Mesendoderm (in vitro differentiated cells): ENCODE measurements around the gene FBXL22.

Experiments
- DNase-seq: peaks from one replicate; pipeline ENCODE4 v3.0.0; 2013
- H2AK5ac ChIP-seq: 2 replicates; pipeline ENCODE4 v1.6.1; 2013; ENCODE audit warnings: low read length, inconsistent platforms
- H2BK120ac ChIP-seq: 2 replicates; pipeline ENCODE4 v1.6.1; 2013; ENCODE audit warnings: low read depth, mild to moderate bottlenecking, low read length, moderate library complexity, mixed read lengths
- H2BK15ac ChIP-seq: replicated peaks from 2 replicates; pipeline ENCODE4 v1.6.1; 2013; ENCODE audit warnings: low read depth, mild to moderate bottlenecking, moderate library complexity
- H2BK5ac ChIP-seq: 2 replicates; pipeline ENCODE4 v1.6.1; 2013; ENCODE audit warnings: low read length, inconsistent platforms
- H3K18ac ChIP-seq: 2 replicates; pipeline ENCODE4 v1.6.1; 2013; ENCODE audit warnings: mild to moderate bottlenecking, low read length, mixed read lengths
- H3K23ac ChIP-seq: one replicate; pipeline ENCODE4 v1.6.1; 2013; ENCODE audit warnings: low read length
- H3K27ac ChIP-seq: 2 replicates; pipeline ENCODE4 v1.5.1; 2013; ENCODE audit warnings: low read depth, mild to moderate bottlenecking, inconsistent platforms, low read length, moderate library complexity
- H3K27me3 ChIP-seq: 2 replicates; pipeline ENCODE4 v1.6.1; 2013; ENCODE audit warnings: low read length, control low read depth, mild to moderate bottlenecking, inconsistent platforms; ENCODE audit not compliant: insufficient read depth, poor library complexity
- H3K36me3 ChIP-seq: 2 replicates; pipeline ENCODE4 v1.6.1; 2013; ENCODE audit warnings: low read length, inconsistent platforms; ENCODE audit not compliant: control insufficient read depth, insufficient read depth
- H3K4ac ChIP-seq: one replicate; pipeline ENCODE4 v1.6.1; 2013; ENCODE audit warnings: low read depth, mild to moderate bottlenecking, low read length, moderate library complexity
- H3K4me1 ChIP-seq: 2 replicates; pipeline ENCODE4 v1.6.1; 2013; ENCODE audit warnings: low read depth, low read length, inconsistent platforms; ENCODE audit not compliant: control insufficient read depth
- H3K4me2 ChIP-seq: 2 replicates; pipeline ENCODE4 v1.6.1; 2013; ENCODE audit warnings: low read length
- H3K4me3 ChIP-seq: 2 replicates; pipeline ENCODE4 v1.5.1; 2013; ENCODE audit warnings: mild to moderate bottlenecking, low read length
- H3K56ac ChIP-seq: one replicate; pipeline ENCODE4 v1.6.1; 2013; ENCODE audit warnings: low read length
- H3K79me1 ChIP-seq: 2 replicates; pipeline ENCODE4 v1.6.1; 2013; ENCODE audit warnings: low read length, inconsistent platforms
- H3K79me2 ChIP-seq: 2 replicates; pipeline ENCODE4 v1.6.1; 2013; ENCODE audit warnings: mild to moderate bottlenecking, low read length; ENCODE audit not compliant: control insufficient read depth, insufficient read depth
- H3K9ac ChIP-seq: 2 replicates; pipeline ENCODE4 v1.6.1; 2013; ENCODE audit warnings: low read length, inconsistent platforms
- H4K5ac ChIP-seq: one replicate; pipeline ENCODE4 v1.6.1; 2013; ENCODE audit warnings: low read length
- H4K8ac ChIP-seq: one replicate; pipeline ENCODE4 v1.6.1; 2013; ENCODE audit warnings: low read depth, mild to moderate bottlenecking, control low read depth, low read length, moderate library complexity
- WGBS: extraction: QIAGEN DNeasy Blood & Tissue Kit; methylation state at CpG from one replicate; pipeline ENCODE4 v1.1.7; 2013; ENCODE audit warnings: low lambda C conversion rate, missing lambda C conversion rate; ENCODE audit not compliant: insufficient coverage; ENCODE audit errors: extremely low coverage; 5-methylcytosine and 5-hydroxymethylcytosine counted together

The FBXL22 gene

GRCh38 chr15:63582718-63583426 lies 14.3 kb upstream of the FBXL22 start:
- no peaks in the 10 kb centered on the region for H3K79me1 ChIP-seq
- no peak overlapping the region for H3K56ac ChIP-seq
- H2AK5ac ChIP-seq: no peak overlapping the region
- no peaks in the 10 kb centered on the region for H3K36me3 ChIP-seq
- no peak overlapping the region for H3K4me3 ChIP-seq
- H3K79me2 ChIP-seq: no peaks in the 10 kb centered on the region
- no peak overlapping the region for H3K4ac ChIP-seq
- H3K18ac ChIP-seq: no peak overlapping the region
- H4K5ac ChIP-seq: no peak overlapping the region
- H4K8ac ChIP-seq: no peak overlapping the region
- no peaks in the 10 kb centered on the region for H3K4me1 ChIP-seq
- no peak overlapping the region for H3K9ac ChIP-seq
- H3K4me2 ChIP-seq: no peak overlapping the region
- H2BK120ac ChIP-seq: no peak overlapping the region
- H2BK15ac ChIP-seq: no peak overlapping the region
- no CpG with 5 or more reads among the region's 2 CpGs for WGBS
- H3K27ac ChIP-seq: no peak overlapping the region
- H3K27me3 ChIP-seq: no peaks in the 10 kb centered on the region
- DNase-seq: no peak
- no peak overlapping the region for H3K23ac ChIP-seq
- H2BK5ac ChIP-seq: no peak overlapping the region

DNA sequence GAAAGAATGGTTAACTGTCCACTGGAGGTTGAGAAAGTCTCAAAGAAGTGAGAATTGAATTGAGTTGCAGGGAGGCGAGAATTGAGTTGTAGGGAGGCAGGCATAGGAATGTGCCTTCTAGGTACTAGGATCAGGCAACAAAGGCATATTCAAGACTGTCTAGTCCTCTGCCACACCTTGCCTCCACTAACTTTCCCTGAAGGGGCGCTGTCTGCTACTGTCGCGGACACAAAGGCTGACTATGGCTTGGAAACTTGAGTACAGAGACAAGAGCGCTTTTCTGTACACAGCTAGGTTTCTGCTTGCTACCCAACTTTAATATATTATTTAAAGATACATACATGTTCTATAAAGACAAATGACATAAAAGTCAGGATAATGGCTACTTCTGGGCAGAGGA lies 10.4 kb upstream of the FBXL22 start:
- H3K4me3 ChIP-seq: no peak overlapping the region
- no peak overlapping the region for H2BK5ac ChIP-seq
- H2AK5ac ChIP-seq: no peak overlapping the region
- H3K36me3 ChIP-seq: peaks cover 4% of the 10 kb centered on the region
- H3K79me2 ChIP-seq: no peaks in the 10 kb centered on the region
- no peak overlapping the region for H4K5ac ChIP-seq
- H3K27ac ChIP-seq: no peak overlapping the region
- H3K56ac ChIP-seq: no peak overlapping the region
- no peaks in the 10 kb centered on the region for H3K4me1 ChIP-seq
- no peaks in the 10 kb centered on the region for H3K27me3 ChIP-seq
- no peak overlapping the region for H3K23ac ChIP-seq
- H3K4me2 ChIP-seq: no peak overlapping the region
- no peak overlapping the region for H3K9ac ChIP-seq
- H4K8ac ChIP-seq: no peak overlapping the region
- H3K79me1 ChIP-seq: no peaks in the 10 kb centered on the region
- no peak overlapping the region for H3K18ac ChIP-seq
- peak; percentile 48 for DNase-seq
- no CpG with 5 or more reads among the region's 5 CpGs for WGBS
- no peak overlapping the region for H2BK15ac ChIP-seq
- no peak overlapping the region for H3K4ac ChIP-seq
- H2BK120ac ChIP-seq: no peak overlapping the region

DNA sequence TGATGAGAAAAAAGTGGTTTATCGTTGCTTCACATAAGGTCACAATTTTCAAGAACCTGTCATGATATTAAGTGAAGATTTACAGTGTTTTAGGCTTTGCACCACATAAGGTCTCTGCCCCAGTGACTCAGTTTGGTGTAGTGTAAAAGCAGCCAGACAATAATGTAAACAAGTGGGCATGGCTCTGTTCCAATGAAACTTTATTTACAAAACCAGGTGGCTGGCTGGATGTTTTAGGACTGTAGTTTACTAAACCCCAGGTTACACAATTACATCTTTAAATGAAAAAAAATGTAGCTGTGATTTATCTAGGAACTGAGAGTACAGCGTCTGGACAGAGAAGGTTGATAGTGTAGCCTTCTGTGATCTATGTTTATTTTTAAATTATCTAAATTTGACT lies 9.7 kb upstream of the FBXL22 start:
- Histone ChIP-seq H3K9ac (no peak overlapping the region), H4K5ac (no peak overlapping the region), H3K18ac (no peak overlapping the region), H3K79me2 (no peaks in the 10 kb centered on the region), H3K27me3 (no peaks in the 10 kb centered on the region), H3K4ac (no peak overlapping the region), H3K79me1 (no peaks in the 10 kb centered on the region), H2AK5ac (no peak overlapping the region), H3K4me2 (no peak overlapping the region), H3K23ac (no peak overlapping the region), H2BK5ac (no peak overlapping the region), H3K4me3 (no peak overlapping the region), H3K36me3 (peaks cover 4% of the 10 kb centered on the region), H3K56ac (no peak overlapping the region), H2BK120ac (no peak overlapping the region), H3K4me1 (no peaks in the 10 kb centered on the region), H3K27ac (no peak overlapping the region), H2BK15ac (no peak overlapping the region), H4K8ac (no peak overlapping the region)
- WGBS: no CpG with 5 or more reads among the region's 2 CpGs
- DNase-seq: no peak

GRCh38 chr15:63588826-63589225 lies 8.4 kb upstream of the FBXL22 start:
- H3K4me3 ChIP-seq: no peak overlapping the region
- no peak overlapping the region for H3K4ac ChIP-seq
- no peak overlapping the region for H2AK5ac ChIP-seq
- H3K27me3 ChIP-seq: no peaks in the 10 kb centered on the region
- no peak overlapping the region for H3K4me2 ChIP-seq
- no peak overlapping the region for H3K27ac ChIP-seq
- no peak overlapping the region for H2BK15ac ChIP-seq
- no peaks in the 10 kb centered on the region for H3K79me2 ChIP-seq
- H2BK5ac ChIP-seq: no peak overlapping the region
- H3K4me1 ChIP-seq: no peaks in the 10 kb centered on the region
- H2BK120ac ChIP-seq: no peak overlapping the region
- no peak overlapping the region for H3K56ac ChIP-seq
- H3K18ac ChIP-seq: no peak overlapping the region
- no peak for DNase-seq
- H3K79me1 ChIP-seq: no peaks in the 10 kb centered on the region
- H3K23ac ChIP-seq: no peak overlapping the region
- no peak overlapping the region for H3K9ac ChIP-seq
- no CpG with 5 or more reads among the region's 6 CpGs for WGBS
- no peak overlapping the region for H4K8ac ChIP-seq
- H3K36me3 ChIP-seq: peaks cover 4% of the 10 kb centered on the region
- H4K5ac ChIP-seq: no peak overlapping the region

DNA sequence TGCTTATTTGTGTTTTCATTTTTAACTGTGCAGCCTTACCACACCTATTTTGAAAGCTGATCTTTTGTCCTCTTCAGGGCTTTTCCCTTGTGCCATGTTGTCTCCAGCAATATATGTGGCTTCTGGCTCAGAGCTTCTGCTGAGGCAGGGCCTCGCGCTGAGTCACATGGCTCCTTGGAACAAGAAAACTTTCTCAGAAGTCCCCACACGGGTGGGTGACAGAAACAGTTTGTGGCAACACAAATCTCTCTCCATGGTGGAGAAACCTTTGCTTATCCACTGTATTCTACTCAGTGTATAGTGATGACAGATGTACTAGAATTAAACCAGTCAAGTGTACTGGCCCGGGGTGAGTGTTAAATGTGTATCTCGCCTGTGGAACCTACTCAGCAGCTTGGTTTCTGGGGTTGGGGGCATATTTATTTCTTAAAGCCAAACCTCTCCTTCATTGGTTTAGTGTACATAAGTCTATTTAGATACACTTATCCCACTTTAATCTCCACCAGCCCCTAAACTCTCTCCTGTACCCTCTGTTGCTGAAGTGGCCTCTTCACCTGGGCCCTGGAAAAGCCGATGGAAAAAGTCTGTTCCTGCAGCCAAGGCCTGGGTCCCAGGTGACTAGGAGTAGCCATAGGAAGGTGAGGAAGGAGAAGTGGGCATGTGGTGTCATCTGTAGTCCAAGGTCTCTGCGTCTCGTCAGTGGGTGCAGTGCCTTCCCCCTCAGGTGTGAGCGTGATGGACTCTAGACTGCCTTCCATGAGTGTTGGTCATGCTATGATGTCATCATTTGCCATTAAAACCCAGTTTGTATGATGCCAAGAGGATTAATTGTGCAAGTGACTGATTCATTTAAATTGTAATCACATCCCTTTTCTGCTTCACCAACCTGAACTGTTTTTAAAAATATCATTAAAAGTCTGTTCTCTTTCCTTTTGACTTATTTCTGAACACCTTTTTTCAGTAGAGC lies 3.2 kb upstream of the FBXL22 start:
- DNase-seq: no peak
- Histone ChIP-seq H2BK120ac (no peak overlapping the region), H4K8ac (no peak overlapping the region), H2AK5ac (no peak overlapping the region), H3K79me2 (no peaks in the 10 kb centered on the region), H2BK15ac (no peak overlapping the region), H2BK5ac (no peak overlapping the region), H3K23ac (no peak overlapping the region), H4K5ac (no peak overlapping the region), H3K9ac (no peak overlapping the region), H3K56ac (no peak overlapping the region), H3K27me3 (no peaks in the 10 kb centered on the region), H3K4me3 (no peak overlapping the region), H3K79me1 (no peaks in the 10 kb centered on the region), H3K36me3 (peaks cover 4% of the 10 kb centered on the region), H3K4ac (no peak overlapping the region), H3K4me2 (no peak overlapping the region), H3K4me1 (no peaks in the 10 kb centered on the region), H3K18ac (no peak overlapping the region), H3K27ac (no peak overlapping the region)
- no CpG with 5 or more reads among the region's 9 CpGs for WGBS
